ENCODE measurements around the gene RNF149. TPM values are rescaled to one million over a fixed set of nuclear protein-coding genes. Genes with fewer than 3 reads are reported as not detected.
"Not testable (repeated sequence)": the region's sequence is repeated elsewhere in the genome, so short reads cannot be mapped to it uniquely, and the experiment has no call there.

RNF149 gene
- total RNA-seq, 4 donors from 2014 or later: 22.7 to 100 (median 54.6) TPM

GRCh38 chr2:101325425-101325824 lies 16.9 kb upstream of the RNF149 start:
- in situ Hi-C loops (cut with MboI; ENCODE audit: low pct_ligation_motif_present in 1 of 4, low pct_unique_long_range_greater_than_20kb in 1 of 4, low sequenced_read_pairs in 3 of 4) (no loop called here), intact Hi-C loops (cut with DNase I; ENCODE audit: low total_unique reads) (no loop called here)
- Histone ChIP-seq H3K4me1 (peaks cover 4 to 34% (median 27%) of the 10 kb centered on the region in 4 donors), H3K27ac (no peak overlapping the region), H3K36me3 (no peaks in the 10 kb centered on the region), H3K27me3 (no peaks in the 10 kb centered on the region), H3K9me3 (no peaks in the 10 kb centered on the region), H3K4me3 (no peak overlapping the region)
- 80 to 85% methylated on average over 1 of the region's 1 CpG for WGBS, 2 donors (ENCODE audit: low coverage in 1 of 2)
- TF ChIP-seq POLR2AphosphoS5 (IDR thresholded peaks at IDR 0.05): no peak
- no peak for TF ChIP-seq CTCF (IDR thresholded peaks at IDR 0.05)
- TF ChIP-seq EP300 (IDR thresholded peaks at IDR 0.05; ENCODE audit: low read depth): no peak
- TF ChIP-seq POLR2A (IDR thresholded peaks at IDR 0.05): no peak
- DNase-seq: no peak

- H3K36me3 ChIP-seq; H3K4me3 ChIP-seq; H3K27me3 ChIP-seq; DNase-seq; in situ Hi-C loops (cut with MboI; ENCODE audit: low pct_ligation_motif_present in 1 of 4, low pct_unique_long_range_greater_than_20kb in 1 of 4, low sequenced_read_pairs in 3 of 4); intact Hi-C loops (cut with DNase I; ENCODE audit: low total_unique reads); H3K27ac ChIP-seq; H3K9me3 ChIP-seq; H3K4me1 ChIP-seq: not testable (repeated sequence)
- 91 to 97% methylated on average over 6 of the region's 6 CpGs for WGBS, 2 donors (ENCODE audit: low coverage in 1 of 2)
These were observed 8.1 kb upstream of the RNF149 start for GRCh38 chr2:101316568-101316967.

- whole genome bisulfite sequencing, 2 donors (ENCODE audit: low coverage in 1 of 2): 40 to 56% methylated on average over 1 to 3 of the region's 3 CpGs
- peaks cover 0 to 26% (median 11%) of the 10 kb centered on the region in 4 donors for H3K4me1 ChIP-seq
- TF ChIP-seq POLR2A (IDR thresholded peaks at IDR 0.05) (no peak), POLR2AphosphoS5 (IDR thresholded peaks at IDR 0.05) (no peak), EP300 (IDR thresholded peaks at IDR 0.05; ENCODE audit: low read depth) (no peak), CTCF (IDR thresholded peaks at IDR 0.05) (no peak)
- intact Hi-C loops (cut with DNase I; ENCODE audit: low total_unique reads) (no loop called here), in situ Hi-C loops (cut with MboI; ENCODE audit: low pct_ligation_motif_present in 1 of 4, low pct_unique_long_range_greater_than_20kb in 1 of 4, low sequenced_read_pairs in 3 of 4) (no loop called here)
- no peak for DNase-seq
- H3K36me3 ChIP-seq: no peaks in the 10 kb centered on the region
- no peaks in the 10 kb centered on the region for H3K27me3 ChIP-seq
- H3K4me3 ChIP-seq: no peak overlapping the region
- no peak overlapping the region for H3K27ac ChIP-seq
- no peaks in the 10 kb centered on the region for H3K9me3 ChIP-seq
These were observed 3.2 kb upstream of the RNF149 start for GRCh38 chr2:101311696-101312017.

- TF ChIP-seq POLR2AphosphoS5 (IDR thresholded peaks at IDR 0.05) (no peak), EP300 (IDR thresholded peaks at IDR 0.05; ENCODE audit: low read depth) (no peak), POLR2A (IDR thresholded peaks at IDR 0.05) (no peak), CTCF (IDR thresholded peaks at IDR 0.05) (no peak)
- peak; percentile 29 for DNase-seq
- in situ Hi-C loops (cut with MboI; ENCODE audit: low pct_ligation_motif_present in 1 of 4, low pct_unique_long_range_greater_than_20kb in 1 of 4, low sequenced_read_pairs in 3 of 4) (no loop called here), intact Hi-C loops (cut with DNase I; ENCODE audit: low total_unique reads) (no loop called here)
- Histone ChIP-seq H3K4me1 (peaks cover 3 to 32% (median 17%) of the 10 kb centered on the region in 4 donors), H3K9me3 (no peaks in the 10 kb centered on the region), H3K36me3 (no peaks in the 10 kb centered on the region), H3K4me3 (no peak overlapping the region), H3K27me3 (no peaks in the 10 kb centered on the region), H3K27ac (peak overlapping the region; percentile 9 to 95 (median 64))
- 52 to 68% methylated on average over 4 to 7 of the region's 7 CpGs for WGBS, 2 donors (ENCODE audit: low coverage in 1 of 2)
These were observed 2.6 kb upstream of the RNF149 start for GRCh38 chr2:101310834-101311695.
